COR-L47 (cell line): Measurements from ENCODE around the gene FAM181A.

Experiments used
- DNase-seq: peaks from one replicate; lab custom pipeline; 2025; lab: John Stamatoyannopoulos, UW

Gene FAM181A

DNA sequence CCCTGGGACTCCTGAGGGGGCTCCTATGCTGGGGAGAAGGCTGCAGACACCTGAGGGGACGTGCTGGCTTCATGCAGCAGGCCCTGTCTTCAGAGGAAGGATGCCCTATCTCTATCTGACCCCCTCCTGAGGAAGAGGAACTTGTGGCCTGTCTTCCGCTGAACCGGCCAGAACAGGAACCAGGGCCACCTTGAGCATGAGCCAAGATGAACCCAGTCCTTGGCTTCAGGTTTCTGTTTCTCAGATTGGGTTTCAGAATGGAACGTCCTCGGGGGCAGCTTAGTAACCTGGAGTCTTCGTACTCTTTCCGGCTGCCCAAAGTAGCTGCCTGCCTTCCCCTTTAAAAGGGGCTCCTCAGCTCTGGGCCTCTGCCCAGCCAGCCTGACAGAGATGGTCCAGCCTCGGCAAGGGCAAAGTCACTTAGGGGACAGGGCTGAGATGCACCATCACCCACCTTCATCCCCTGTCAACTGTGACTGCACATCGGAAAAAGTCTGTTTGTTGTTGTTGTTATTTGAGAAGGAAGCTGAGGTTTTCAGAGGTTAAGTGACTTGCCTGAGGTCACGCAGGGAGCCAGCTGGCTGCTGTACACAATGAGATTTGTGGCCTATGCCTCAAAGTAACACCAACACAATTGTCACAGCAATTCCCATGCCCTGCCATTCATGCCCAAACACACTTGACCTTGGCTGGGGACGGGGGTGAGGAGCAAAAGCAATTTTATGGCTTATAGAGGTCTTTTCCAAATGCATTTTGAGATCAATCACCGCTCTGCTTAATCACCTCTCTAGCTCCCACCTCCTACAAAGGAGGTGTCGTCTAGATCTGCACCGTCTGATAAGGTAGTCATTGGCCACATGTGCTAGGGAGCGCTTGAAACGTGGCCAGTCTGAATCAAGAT, 35.8 kb downstream of the FAM181A start:
- DNase-seq, result no peak

DNA sequence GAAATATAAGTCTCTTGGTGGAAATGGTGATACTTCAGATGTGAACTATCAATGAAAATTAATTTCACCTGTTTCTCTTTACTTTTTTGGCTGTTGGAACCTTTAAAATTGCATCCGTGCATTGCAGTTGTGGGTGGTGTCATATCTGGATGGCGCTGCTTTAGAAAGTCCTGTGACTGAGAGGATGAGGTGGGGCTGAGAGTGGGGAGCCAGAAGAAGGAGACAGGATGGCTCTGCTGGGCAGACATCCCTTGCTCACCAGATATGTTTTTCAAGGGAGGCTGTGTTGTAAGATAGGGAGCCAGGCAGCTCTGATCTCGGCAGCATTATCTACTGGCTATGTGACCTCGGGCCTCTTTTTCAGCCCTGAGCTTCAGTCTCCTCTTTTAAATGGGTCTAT, 36.5 kb downstream of the FAM181A start:
- no peak for DNase-seq

DNA sequence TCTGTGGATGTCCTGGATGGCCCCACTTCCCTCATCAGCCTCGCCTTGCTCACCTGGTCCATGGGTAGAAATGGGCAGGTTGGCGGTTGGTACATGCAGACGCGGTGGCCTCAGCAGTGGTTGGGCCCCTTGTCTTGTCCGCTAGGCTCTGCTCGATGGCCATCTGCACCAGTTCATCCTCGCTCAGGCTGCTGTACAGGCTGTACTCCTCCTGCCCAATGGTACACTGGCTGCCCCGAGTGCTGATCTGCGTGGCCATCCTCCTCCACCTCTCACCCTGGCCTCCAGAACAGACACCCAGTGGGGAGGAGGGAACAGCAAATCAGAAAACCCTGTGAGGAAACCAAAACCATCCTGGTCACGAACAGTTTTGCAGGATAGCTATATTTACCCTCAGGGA, 37.1 kb downstream of the FAM181A start:
- DNase-seq, result no peak

DNA sequence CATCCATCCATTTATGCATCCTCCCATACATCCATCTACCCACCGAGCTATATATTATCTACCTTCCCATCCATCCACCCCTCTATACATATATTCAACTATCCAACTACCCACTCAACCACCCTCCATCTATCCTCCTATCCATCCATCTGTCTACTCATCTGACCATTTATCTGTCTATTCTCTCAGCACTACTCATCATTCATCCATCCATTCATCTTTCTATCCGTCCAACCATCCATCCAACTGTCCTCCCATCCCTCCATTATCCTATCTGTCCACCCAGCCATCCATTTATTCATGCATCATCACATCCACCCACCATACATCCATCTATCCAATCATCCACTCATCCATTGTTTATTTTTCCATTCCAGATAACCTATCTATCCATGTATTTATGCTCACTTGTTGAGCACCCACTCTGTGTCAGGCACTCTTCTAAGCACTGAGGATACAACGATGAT, 37.7 kb downstream of the FAM181A start:
- no peak for DNase-seq

DNA sequence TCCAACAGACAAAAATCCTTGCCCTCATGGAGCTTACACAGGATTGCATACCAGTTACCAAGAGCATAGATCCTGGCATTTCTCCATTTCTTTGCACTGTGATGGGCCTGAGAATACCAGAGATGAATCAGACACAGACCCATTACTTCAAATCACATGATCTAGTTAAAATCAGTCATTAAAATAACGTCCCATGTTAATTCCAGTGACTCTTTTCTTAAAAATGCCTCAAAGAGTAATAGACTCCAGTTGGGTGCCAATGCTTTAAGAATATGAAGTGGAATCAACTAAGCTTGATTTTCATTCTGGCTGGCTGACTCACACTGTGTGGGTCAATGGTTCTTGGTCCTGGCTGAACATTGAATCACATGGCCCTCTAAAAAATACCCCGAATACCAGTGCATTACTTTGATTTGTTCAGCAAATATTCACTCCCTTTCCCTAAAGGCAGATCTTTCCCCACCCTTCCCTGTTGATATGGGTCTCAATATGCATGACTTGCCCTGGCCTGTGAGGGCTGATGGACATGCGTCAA, 38.2 kb downstream of the FAM181A start:
- DNase-seq, result no peak

DNA sequence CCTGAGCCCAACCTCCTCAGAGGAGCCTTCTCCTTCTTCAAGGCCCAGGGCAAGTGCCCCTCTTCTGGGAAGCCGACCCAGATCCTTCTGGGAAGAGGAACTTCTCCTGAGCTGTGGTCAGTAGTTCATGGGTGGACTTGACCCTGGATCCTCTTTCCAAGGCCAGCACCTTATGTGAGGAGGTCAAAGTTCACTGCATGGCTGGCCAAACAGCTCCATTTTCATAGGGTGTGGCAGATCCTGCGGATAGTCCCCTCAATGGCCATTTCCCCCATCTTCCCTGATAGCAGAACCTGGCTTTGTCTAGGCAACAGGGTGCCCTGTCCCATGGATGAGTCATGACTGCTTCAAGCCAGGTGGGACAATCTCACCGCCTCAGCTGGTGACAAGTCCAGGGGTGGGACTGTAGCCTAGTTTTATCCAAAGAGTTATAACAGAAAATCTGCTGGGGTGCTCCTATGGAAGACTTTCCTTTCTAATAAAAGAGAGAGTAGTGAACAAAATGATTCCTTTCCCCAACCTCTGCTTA, 38.9 kb downstream of the FAM181A start:
- no peak for DNase-seq

DNA sequence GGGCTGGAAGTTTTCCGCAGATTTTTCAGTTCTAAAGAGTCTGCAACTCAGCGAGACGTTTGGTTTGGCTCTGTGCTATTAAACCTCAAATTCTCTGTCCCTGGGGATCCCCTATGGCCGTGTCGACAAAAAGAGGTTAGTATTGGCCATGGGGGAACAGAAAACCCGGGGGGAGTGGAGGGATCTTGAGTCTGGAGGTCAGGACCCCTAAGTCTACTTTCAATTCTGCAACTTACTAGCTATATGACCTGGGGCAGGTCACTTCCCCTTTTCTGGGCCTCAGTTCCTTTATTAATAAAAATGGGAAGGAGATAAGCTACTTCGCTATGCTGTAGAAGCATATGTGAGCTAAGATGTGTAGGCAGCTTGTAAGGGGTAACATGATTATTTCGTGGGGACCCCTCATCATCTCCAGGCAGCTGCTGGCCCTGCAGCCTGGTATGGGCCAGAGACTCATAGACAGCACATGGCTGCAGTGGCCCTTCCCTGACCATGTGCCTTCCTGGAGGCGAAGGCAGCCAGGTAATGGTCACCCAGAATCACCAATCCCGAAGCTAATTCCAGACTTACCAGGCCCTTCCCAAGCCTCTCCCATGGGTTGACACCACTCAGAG, 40.6 kb downstream of the FAM181A start:
- no peak for DNase-seq

DNA sequence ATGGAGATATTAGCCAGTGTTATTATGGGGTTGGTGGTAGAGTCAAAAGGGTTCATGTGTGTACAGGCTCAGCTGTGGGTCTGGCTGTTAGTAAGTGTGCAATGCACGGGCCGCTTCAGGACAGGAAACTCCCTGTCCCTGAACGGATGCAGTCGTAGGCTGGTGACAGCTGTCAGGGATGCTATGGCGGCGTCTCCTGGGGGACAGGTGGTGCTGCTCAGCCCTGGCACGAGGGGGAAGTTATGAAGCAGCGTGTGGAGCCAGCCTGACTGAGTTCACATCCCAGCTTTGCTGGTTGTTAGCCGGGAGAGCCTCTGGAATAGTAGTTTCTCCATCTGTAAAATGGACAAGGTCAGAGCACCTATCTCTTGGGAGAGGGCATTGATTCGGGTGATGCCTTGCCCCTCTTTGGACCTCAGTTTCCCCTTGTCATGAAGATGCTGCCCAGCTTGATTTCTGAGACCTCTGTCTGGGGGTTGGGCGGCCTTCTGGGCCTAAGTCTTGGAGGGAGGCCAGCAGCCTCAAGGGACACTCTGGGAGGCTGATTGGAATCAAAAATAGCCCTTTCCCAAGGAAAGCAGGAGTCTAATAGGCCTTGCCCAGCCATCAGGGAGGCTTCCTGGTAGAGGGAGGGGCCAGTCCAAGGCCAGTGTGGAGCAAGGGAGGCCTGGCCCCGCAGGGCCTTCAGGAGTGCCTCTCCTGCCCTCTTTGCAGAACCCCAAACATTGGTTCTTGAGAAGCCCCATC, 42.1 kb downstream of the FAM181A start:
- DNase-seq, result no peak

DNA sequence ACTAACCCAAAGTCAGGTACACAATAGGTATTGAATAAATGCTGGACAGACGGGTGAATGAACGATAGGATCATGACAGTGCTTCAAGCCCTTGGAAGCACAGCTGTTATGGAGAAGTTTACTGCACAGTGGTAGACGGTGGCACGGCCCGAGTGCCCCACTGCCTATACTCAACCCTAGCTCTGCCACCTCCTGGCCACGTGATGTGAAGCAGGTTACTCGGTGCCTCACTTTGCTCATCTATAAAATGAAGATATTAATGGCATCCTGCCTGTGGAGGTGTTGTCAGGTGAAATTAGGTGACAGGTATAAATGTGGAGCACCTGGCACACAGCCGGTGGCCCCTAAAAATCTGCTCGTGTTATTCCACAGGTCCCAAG, 43.4 kb downstream of the FAM181A start:
- peak; percentile 17 for DNase-seq

DNA sequence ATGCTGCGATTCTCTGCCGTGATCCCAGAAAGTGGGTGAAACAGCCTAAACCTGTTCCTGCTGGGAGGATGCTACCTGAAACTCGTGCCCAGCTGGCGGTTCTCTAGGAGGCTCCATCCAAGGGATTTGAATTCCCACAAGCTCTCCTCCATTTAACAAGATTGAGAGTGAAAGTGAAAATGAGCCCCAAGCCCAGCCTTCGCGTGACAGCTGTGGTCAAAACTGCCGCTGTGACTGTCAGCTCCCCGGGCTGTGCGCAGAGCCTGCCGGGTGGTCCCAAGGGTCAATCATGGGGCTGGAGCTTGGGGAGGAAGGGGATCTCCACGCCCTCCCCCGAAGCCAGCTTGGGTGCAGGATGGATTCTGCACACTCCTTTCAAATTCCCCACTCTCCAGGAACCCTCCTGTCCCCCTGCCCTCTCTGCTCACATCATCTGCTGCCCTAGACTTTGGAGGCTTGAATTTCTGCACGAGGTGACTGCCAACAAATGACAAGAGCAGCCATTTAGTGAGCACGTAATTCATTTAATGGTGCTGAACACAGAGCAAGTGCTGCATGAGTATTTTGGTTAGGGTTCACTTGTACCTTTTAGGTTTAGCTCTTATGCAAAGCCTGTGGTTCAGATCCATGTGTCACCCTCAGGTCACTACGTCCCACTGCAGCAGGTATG, 44.0 kb downstream of the FAM181A start:
- DNase-seq, result no peak

DNA sequence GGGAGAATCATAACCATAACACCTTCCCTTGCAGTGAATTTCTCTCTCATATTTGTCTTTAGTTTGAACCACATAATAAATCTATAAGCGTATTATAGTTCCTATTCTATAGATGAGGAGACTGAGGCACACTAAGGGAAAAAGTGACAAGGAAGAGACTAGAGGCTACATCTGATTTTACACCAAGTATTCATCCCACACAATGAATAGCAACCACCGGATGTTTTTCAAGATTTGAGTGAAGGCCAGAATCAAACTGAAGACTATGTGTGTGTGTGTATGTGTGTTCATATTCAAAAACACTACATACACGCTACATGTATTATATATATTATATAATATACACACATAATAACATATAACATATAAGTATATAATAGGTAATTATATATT, 44.5 kb downstream of the FAM181A start:
- DNase-seq, result no peak

DNA sequence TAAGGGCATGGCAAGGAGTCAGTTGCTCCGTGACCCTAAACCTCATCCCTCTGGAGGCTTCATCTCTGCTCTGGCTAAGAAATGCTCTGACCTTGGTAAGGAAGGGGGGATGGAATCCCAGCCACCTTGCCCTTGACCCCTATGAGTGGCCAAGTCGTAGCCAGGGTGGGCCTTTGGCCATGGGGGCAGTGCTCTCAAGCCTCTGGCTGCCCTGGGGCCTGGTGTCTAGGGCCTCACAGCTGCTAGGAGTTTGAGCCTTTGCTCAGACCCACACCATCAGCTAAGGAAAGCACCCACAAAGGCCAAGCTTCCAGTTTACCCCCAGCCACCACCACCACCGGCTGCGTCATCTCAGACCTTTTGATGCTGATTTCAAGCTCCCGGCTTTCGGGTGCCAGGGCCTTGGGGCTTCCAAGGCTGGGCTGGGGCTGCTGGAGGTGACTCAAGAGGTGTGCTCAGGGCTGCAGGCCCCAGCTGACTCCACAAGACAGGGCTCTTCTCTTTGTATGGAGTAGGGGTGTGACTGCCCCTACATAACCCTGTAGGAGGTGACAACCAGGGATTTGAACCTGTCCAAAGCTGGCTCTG, 45.6 kb downstream of the FAM181A start:
- DNase-seq, result no peak

DNA sequence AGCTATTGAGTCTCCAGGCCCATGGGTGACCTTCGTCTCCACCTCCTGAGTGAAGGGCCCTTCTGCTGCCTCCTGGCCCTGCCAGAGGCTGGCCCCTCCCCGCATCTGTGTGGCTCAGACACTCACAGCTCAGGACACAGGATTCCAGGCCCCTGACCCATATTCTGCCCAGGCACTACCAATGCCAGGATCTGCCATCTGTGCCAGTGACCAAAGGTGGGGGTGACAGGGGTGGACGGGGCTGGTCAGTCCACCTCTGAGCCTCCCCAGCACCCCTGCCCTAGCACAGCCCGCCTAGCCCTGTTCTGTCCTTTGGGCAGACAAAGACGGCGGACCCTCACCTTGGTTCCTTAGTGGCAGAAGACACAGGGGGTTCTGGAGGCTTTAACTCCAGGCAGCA, 46.5 kb downstream of the FAM181A start:
- DNase-seq, result no peak

DNA sequence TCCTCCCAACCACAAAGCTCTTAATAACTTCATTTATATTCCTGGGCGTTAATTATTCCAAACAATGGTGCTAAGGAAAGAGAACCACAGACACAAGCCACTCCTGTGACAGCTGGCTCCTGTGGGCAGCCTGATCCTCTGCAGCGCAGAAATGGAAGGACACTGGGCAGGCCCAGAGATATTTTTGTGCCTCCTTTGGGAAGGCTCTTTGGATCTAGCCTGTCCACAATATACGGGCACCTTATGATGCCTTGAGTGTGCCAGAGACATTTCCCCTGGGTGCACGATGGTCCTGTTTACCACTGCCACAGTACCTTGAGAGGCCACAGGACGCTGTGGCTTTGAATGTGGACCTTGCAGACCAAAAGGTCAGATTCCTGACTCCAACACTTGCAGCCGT, 47.2 kb downstream of the FAM181A start:
- no peak for DNase-seq

DNA sequence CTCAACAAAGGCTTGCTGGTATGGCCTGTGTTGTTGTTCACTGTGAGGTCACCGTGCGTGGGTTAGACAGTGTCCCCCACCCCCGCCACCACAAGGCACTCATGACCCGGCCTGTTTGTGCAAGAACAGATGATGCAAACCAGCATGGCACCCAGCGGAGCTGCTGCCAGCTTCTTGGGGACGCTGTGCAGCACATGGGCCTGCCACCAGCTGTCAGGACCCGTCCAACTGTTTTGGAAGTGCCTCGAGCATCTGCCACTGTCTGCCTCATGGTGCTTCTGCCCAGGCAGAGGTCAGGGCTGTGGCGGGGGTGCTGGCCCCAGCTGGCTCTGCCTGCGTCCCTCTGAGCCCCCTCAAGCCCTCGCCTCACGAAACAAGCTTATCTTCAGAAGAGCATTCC, 47.7 kb downstream of the FAM181A start:
- no peak for DNase-seq

DNA sequence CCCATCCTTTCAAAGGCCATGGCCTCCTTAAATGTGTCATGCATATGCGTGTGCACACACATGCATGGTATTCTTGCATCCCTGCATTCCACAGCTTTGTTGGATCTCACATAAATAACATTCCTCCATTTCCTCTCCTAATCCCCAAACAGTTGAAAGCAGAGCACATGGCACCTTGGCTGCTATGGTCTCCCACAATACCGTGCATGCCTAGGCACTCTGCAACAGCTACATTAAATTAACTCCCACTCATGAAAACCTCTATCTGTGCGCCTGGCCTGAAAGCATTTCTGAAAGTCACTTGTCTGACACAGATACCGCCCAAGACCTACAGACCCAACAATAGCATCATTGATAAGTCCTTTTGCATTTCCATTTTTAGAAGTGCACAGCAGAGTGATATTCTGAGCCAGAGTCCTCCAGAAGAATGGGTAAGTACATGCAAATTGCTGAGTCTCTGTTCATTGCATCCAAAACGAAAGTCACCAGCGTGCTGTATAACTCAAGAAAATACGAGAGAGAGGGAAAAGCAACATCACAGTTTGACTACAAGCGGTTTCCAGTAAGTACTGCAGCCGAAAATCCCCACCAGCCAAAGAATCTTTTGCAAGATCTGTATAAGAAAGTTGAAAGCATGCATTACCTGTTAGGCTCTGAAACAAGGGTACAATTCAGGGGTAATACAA, 48.8 kb downstream of the FAM181A start:
- DNase-seq, result no peak

DNA sequence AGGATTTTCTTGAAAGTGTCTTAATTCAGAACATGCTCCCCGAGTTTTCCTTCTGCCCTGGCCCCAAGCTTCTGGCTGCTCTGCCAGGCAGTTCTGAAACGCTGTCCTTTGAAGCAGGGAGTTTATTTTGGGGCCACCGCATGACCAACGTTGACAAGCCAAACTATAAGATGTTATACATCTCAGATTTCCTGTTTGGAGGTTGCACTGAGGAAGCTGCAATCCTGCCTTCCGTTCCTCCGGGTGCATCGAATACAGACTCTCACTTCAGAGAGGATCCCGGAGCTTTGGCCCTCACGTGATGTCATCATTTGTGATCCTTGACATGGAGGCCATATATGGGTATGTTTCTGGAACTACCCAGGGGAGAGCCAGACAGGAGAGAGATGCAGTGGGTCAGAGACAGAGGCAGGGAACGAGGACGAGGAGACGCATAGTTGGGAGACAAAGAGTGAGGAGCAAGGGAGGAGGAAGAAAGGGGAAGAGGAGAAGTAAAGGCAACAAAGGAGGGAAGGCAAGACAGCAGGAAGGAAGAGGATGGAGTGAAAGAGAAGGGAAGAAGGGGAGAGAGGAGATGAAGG, 49.4 kb downstream of the FAM181A start, which contains the start of gene ASB2:
Gene ASB2, minus strand, starts transcription at position 94 of the 581 bp plus-strand sequence. CDS start 12,031 bp downstream, outside the sequence.
- DNase-seq, result no peak

DNA sequence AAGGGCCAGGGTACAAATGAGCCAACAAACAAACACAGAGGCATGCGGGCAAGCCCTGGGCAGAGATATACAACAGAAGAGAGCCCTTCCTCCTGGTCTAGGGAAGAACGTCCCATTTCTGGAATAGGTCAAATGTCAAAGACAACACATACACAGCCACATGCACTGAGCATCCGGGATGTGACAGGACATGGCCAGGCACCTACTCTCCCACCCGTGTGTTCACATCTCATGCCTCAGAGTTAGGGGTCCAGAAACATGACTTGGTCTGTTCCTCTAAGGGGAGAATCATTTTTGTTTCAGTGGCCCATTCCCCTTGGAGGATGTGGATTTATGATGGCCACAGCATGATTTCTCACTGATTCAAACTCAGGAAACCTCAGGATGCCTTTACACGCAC, 50.0 kb downstream of the FAM181A start:
- no peak for DNase-seq

DNA sequence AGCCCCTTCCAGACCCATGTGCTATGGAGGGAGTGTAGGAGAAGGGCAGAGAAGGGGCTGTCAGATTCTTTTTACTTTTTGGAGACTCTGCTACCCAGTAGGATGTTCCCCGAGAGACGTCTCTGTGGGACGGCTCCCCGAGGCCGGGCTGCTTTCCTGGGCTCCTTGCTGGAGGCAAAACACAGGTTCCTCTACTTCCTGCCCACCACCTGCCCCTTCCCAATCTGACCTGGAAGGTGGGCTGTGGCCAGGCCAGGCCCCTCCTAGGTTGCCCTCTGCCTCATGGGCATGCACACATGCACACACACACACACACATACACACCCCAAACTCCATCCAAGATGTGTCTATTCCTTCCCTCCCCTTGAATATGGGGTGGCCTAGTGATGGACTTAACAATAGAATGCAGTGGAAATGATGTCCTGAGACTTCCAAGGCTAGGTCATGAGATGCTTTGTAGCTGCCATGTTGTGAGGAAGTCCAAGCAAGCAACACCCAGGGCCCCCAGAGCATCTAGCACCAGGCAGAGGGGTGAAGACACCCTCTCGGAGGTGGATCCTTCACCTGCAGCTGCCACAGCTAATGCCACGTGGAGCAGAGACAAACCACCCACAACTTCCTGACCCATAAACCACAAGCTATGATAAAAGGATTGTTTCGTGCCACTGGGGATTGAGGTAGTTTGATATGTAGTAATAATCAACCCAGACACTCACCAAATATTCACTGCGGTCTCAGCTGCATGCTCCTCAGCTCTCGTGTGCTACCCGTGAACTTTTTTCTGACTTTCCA, 50.8 kb downstream of the FAM181A start:
- DNase-seq, result no peak
